GM19452 (cell line): ENCODE results near the gene SLC7A1.

Experiments used
- ATAC-seq: cut with Tn5 transposase; IDR thresholded peaks from one replicate; pipeline ENCODE4 v1.9.1; 2021; ENCODE audit not compliant: unreplicated experiment

SLC7A1 gene

GRCh38 chr13:29471551-29471950, 123.9 kb downstream of the SLC7A1 start:
- ATAC-seq, result no peak

- no peak for ATAC-seq
Measured at GRCh38 chr13:29465741-29466293, 129.7 kb downstream of the SLC7A1 start.

GRCh38 chr13:29464105-29464679, 131.3 kb downstream of the SLC7A1 start:
- ATAC-seq, result no peak

- ATAC-seq, result no peak
Measured at GRCh38 chr13:29459813-29460355, 135.6 kb downstream of the SLC7A1 start.
